ENCODE measurements around the gene CCDC82.

- TF ChIP-seq CTCF (IDR thresholded peaks at IDR 0.05) (no peak), POLR2A (IDR thresholded peaks at IDR 0.05) (no peak)
Measured at GRCh38 chr11:96337541-96338431, 51.9 kb downstream of the CCDC82 start.
